PC-3 (cell line): ENCODE data around the gene ALG13.

Experiments
- CTCF ChIP-seq: fragments of 300-600 bp; sonication (generic); conservative IDR thresholded peaks from 2 replicates; pipeline ENCODE4 v1.5.1; 2017; ENCODE audit warnings: antibody characterized with exemption, low read depth, mild to moderate bottlenecking, low read length
- EZH2phosphoT487 ChIP-seq: fragments of 300-600 bp; sonication (generic); IDR thresholded peaks from 2 replicates; pipeline ENCODE4 v1.6.1; 2018; ENCODE audit warnings: mild to moderate bottlenecking, antibody characterized with exemption, low read length, borderline replicate concordance

GRCh38 chrX:111650845-111651244 lies 30.1 kb upstream of the ALG13 start:
- no peak for TF ChIP-seq CTCF
- no peak for TF ChIP-seq EZH2phosphoT487
